Astrocyte (in vitro differentiated cells and primary cell): ENCODE measurements around the gene PLA2G4F.

Experiments
- CTCF ChIP-seq: IDR thresholded peaks from 2 replicates; pipeline ENCODE4 v1.5.1; 2011; ENCODE audit warnings: low read depth, mild to moderate bottlenecking, inconsistent platforms, low read length, moderate library complexity; ENCODE audit not compliant: insufficient read depth
- EZH2 ChIP-seq: IDR thresholded peaks from 2 replicates; pipeline ENCODE4 v1.6.1; 2012; ENCODE audit warnings: mild to moderate bottlenecking, low read length, inconsistent platforms; ENCODE audit not compliant: insufficient read depth

GRCh38 chr15:42198516-42198915 lies 42.1 kb upstream of the PLA2G4F start:
- TF ChIP-seq EZH2 (no peak), CTCF (no peak)
